Left renal pelvis (tissue), 4 donors: ENCODE results near the gene WDR88. TPM values are rescaled to one million over a fixed set of nuclear protein-coding genes. Genes with fewer than 3 reads are reported as not detected.

ENCODE experiments used
- polyA plus RNA-seq, 4 donors: library from polyadenylated mRNA; unstranded; fragments of 120-200 nt; gene quantifications; one replicate each; pipeline ENCODE4 v1.2.1, GENCODE V29; 2013; ENCODE audit not compliant: insufficient read length in 4 of 4

Gene WDR88
- polyA plus RNA-seq, 4 donors = 0.78 to 2.1 (median 1.2) TPM

Other genes starting within 250 kb of the WDR88 start
- 10 to 100 TPM; 28.5 to 37.4 (median 30.9) TPM for gene CEP89, start 160.2 kb upstream of the WDR88 start, polyA plus RNA-seq
- 1 to 10 TPM; 3.3 to 4.1 (median 3.5) TPM for gene FAAP24, start 159.9 kb upstream of the WDR88 start, polyA plus RNA-seq
- 10 to 100 TPM in 3 of 4 donors, 1 to 10 TPM in 1; 3.8 to 20.4 (median 18.2) TPM for gene RHPN2, start 67.2 kb upstream of the WDR88 start, polyA plus RNA-seq
- 10 to 100 TPM in 3 of 4 donors, 1 to 10 TPM in 1; 9.9 to 17.5 (median 12.8) TPM for gene GPATCH1, start 50.9 kb upstream of the WDR88 start, polyA plus RNA-seq
- gene LRP3, start 62.2 kb downstream of the WDR88 start, polyA plus RNA-seq = 10 to 100 TPM; 15.1 to 29.3 (median 26.3) TPM
- 1 to 10 TPM in 1 of 4 donors, under 1 TPM in 3; 0.33 to 5.2 (median 0.41) TPM for gene SLC7A10, start 93.7 kb downstream of the WDR88 start, polyA plus RNA-seq
- 1 to 10 TPM; 2.2 to 6.8 (median 4.5) TPM for gene CEBPA, start 170.4 kb downstream of the WDR88 start, polyA plus RNA-seq
- gene CEBPG, start 241.6 kb downstream of the WDR88 start, polyA plus RNA-seq = 10 to 100 TPM; 19.2 to 28.6 (median 23.2) TPM